Liver (tissue), 2 donors: ENCODE results near the gene MINDY1.

ENCODE experiments used
- FOXA2 ChIP-seq: IDR thresholded peaks from 2 replicates; pipeline ENCODE4 v1.6.1; 2016; ENCODE audit warnings: antibody characterized with exemption
- JUND ChIP-seq, 2 donors: IDR thresholded peaks; 2 replicates each; pipeline ENCODE4 v1.6.1; 2016; ENCODE audit warnings: antibody characterized with exemption in 2 of 2
- donor health status: healthy.

DNA sequence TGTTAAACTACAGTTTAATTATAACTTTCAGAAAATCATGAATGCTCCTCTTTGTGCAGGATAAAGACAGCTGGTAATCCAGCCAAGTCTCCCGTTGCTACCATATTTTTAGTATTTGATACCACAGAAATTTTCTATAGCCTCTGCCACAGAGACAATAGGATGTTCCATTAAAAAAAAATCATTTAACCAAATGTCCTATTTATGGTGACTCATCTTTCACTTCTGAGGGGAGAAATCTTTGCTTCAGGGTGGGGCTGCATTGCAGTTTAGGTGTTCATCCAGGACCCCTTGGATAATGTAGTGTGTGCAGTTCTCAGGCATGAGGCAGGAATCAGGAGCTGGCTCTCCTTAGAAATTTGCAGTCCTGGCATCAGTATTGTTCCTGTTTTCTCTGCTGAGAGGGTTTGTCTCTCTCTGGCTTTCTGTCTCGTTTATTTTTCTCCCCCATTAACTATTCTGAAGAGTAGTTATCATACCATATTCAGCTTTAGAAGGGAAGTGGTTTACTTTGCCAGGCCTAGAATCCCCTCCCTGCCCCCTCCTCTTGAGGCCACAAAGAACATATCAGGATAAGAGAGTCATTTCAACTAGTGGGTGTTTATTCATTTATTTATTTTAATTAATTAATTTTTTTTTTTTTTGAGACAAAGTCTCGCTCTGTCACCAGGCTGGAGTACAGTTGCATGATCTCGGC, 4.6 kb upstream of the MINDY1 start:
- no peak for TF ChIP-seq JUND (IDR thresholded peaks at IDR 0.05)
- no peak for TF ChIP-seq FOXA2
